Measurements from ENCODE around the gene GPC5.
"Not testable (repeated sequence)": the region's sequence is repeated elsewhere in the genome, so short reads cannot be mapped to it uniquely, and the experiment has no call there.

The GPC5 gene

DNA sequence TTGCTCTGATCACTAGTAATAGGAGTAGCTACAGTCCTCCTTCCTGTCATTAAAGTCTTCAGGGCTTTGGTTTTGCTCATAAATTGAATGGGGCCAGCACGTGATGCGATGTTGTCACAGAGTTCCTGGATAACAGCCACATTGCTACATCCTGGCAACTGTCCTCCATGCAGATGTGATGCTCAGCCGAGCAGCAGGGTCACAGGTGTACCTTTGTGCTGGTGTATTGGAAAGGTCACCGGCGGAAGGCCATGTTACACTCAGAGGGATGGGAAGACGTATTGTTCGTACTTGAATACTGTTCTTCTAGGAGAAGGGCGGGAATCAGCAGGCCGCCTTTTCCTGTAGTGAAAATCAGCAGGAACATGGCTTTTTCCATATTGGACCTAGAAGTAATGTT, 1114.4 kb downstream of the GPC5 start:
- Histone ChIP-seq H3K4me3 (no peak overlapping the region), H3K27ac (no peak overlapping the region)
- no peak for DNase-seq (ENCODE audit: low spot score)
- TF ChIP-seq CTCF (IDR thresholded peaks at IDR 0.05), result no peak

DNA sequence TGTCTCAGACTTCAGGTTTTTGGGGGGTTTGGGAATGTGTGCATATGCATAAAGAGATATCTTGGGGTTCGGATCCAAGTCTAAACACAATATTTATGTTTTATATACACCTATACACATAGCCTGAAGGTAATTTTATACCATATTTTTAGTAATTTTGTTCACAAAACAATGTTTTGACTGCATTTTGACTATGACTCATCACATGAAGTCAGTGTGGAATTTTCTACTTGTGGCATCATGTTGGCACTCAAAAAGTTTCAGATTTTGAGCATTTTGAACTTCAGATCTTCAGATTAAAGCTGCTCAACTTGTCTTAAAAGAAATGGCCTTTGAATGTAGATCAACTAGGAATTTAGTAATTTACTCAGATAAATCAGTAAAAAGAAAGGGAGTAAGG, 1115.3 kb downstream of the GPC5 start:
- no peak for TF ChIP-seq CTCF (IDR thresholded peaks at IDR 0.05)
- no peak overlapping the region for H3K27ac ChIP-seq

DNA sequence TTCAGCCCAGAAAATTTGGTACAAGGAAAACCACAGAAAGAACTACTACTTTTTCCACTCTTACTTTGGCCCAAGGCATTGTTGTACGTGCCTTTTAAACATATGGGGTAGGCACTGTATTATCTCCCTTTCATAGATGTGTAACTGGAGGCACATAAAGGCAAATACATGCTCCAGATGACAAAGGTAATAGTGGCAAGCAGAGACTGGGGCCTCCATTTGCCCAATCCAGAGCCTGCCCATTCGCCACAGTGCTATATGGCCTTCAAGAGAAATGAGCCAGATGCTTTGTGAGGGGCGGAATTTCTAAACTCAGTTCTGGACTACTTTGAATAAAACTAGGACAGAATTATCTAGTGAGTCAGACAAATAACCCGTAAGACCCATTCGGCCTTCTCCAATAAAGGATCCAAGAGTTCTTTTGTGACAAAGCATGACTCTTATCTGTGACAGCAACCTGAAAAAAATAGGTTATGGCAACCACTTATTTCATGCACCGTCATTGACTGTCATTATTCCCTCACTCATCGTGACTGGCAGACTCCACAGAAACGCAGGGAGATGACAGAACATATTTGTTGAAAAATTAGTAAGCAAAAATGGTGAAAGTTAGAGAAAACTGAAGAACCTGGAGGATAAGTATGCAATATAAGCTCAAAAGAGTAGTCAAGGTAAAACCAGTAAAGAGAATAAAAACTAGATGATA, 1116.2 kb downstream of the GPC5 start:
- Histone ChIP-seq H3K27ac (no peak overlapping the region), H3K4me3 (no peak overlapping the region)
- DNase-seq (ENCODE audit: low spot score), result no peak
- TF ChIP-seq CTCF (IDR thresholded peaks at IDR 0.05), result no peak

More for the DNA sequence above, 1115.3 kb downstream of the GPC5 start:
- no peak for DNase-seq (ENCODE audit: low spot score)
- H3K4me3 ChIP-seq, result no peak overlapping the region

DNA sequence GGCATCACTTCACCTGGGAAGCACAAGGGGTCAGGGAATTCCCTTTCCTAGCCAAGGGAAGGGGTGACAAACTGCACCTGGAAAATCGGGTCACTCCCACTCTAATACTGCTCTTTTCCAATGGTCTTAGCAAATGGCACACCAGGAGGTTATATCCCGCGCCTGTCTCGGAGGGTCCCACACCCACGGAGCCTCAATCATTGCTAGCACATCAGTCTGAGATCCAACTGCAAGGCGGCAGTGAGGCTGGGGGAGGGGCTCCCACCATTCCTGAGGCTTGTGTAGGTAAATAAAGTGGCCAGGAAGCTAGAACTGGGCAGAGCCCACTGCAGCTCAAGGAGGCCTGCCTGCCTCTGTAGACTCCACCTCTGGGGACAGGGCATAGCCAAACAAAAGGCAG, 1118.5 kb downstream of the GPC5 start:
- DNase-seq (ENCODE audit: low spot score); H3K4me3 ChIP-seq; H3K27ac ChIP-seq: not testable (repeated sequence)

DNA sequence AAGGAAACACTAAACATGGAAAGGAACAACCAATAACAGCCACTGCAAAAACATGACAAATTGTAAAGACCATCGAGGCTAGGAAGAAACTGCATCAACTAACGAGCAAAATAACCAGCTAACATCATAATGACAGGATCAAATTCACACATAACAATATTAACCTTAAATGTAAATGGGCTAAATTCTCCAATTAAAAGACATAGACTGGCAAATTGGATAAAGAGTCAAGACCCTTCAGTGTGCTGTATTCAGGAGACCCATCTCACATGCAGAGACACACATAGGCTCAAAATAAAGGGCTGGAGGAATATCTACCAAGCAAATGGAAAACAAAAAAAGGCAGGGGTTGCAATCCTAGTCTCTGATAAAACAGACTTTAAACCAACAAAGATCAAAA, 1120.2 kb downstream of the GPC5 start:
- H3K27ac ChIP-seq; DNase-seq (ENCODE audit: low spot score); H3K4me3 ChIP-seq: not testable (repeated sequence)

- no peak for DNase-seq (ENCODE audit: low spot score)
- no peak overlapping the region for H3K4me3 ChIP-seq
- TF ChIP-seq CTCF (IDR thresholded peaks at IDR 0.05), result no peak
- H3K27ac ChIP-seq, result no peak overlapping the region
Observed at GRCh38 chr13:92530364-92530763, 1131.9 kb downstream of the GPC5 start.

DNA sequence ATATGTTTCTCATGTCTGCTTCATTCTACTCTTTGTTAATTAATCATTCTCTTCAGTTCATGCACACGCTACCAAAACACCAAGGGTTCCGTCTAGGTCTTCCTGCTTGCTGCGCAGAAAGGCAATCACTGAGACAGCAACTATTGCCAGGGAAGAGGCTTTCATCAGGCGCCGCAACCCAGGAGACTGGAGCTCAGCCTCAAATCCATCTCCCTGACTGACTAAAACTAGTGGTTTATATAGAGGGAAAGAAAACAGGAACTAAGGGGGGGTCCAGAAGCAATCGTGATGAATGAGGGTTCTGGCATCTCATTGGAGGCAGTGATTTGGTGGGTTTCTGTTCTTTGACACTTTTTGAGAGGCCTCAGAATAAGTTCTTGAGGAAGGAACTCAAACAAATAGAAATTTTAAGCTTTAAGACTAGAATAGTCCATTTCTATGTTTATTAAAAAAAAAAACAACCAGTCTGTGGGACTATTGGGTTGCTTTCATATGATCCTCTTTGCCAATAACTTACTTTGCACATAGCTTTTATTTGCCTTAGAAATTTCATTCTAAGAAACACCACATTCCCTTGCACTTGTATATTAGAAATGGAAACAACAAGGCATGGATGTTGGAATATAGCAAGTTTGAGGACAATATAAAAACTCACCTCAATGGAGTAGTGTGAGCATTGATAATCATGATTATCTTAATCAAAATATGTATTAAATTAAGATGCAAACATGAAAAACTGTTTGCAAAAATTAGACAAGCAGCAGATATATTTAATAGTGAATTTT, 1137.0 kb downstream of the GPC5 start:
- H3K4me3 ChIP-seq, result no peak overlapping the region
- no peak for TF ChIP-seq CTCF (IDR thresholded peaks at IDR 0.05)
- no peak for DNase-seq (ENCODE audit: low spot score)
- H3K27ac ChIP-seq, result no peak overlapping the region

- Histone ChIP-seq H3K4me3 (no peak overlapping the region), H3K27ac (no peak overlapping the region)
- DNase-seq (ENCODE audit: low spot score), result no peak
- no peak for TF ChIP-seq CTCF (IDR thresholded peaks at IDR 0.05)
Observed at GRCh38 chr13:92537471-92537870, 1139.0 kb downstream of the GPC5 start.
